BJ (cell line): Measurements from ENCODE around the gene TBX22. TPM values are rescaled to one million over a fixed set of nuclear protein-coding genes. Genes with fewer than 3 reads are reported as not detected.
"Not testable (repeated sequence)": the region's sequence is repeated elsewhere in the genome, so short reads cannot be mapped to it uniquely, and the experiment has no call there.

Experiments
- CTCF ChIA-PET: fragments of 350-600 bp; formaldehyde crosslinking; extraction: SDS; loops from one replicate; lab custom pipeline; 2021; ENCODE audit warnings: antibody characterized with exemption, inconsistent platforms; lab: Yijun Ruan, JAX
- POLR2A ChIA-PET: fragments of 300-600 bp; sonication (Branson Sonifier 250); formaldehyde crosslinking; extraction: SDS; loops from one replicate; lab custom pipeline; 2021; ENCODE audit warnings: antibody characterized with exemption; lab: Charles Lee
- DNase-seq: peaks from one replicate; pipeline ENCODE4 v3.0.0-alpha.2; 2011; ENCODE audit warnings: low read depth
- H3K27me3 ChIP-seq: 2 replicates; pipeline ENCODE4 v1.6.0; 2011; ENCODE audit warnings: low read length; ENCODE audit not compliant: control insufficient read depth, insufficient read depth
- H3K36me3 ChIP-seq: 2 replicates; pipeline ENCODE4 v1.5.1; 2011; ENCODE audit warnings: low read length; ENCODE audit not compliant: control insufficient read depth, insufficient read depth
- H3K4me3 ChIP-seq: 2 replicates; pipeline ENCODE4 v1.5.1; 2011; ENCODE audit warnings: low read depth, mild to moderate bottlenecking, control low read depth, low read length
- CTCF ChIP-seq: IDR thresholded peaks from 2 replicates; pipeline ENCODE4 v1.5.1; 2011; ENCODE audit warnings: low read depth, mild to moderate bottlenecking, control low read depth, inconsistent platforms, low read length, moderate library complexity; ENCODE audit not compliant: insufficient read depth
- polyA plus RNA-seq: library from polyadenylated mRNA; depleted of rRNA; stranded (reverse); fragments of >200 nt; gene quantifications from 2 replicates; pipeline ENCODE4 v1.2.3, GENCODE V29; 2011

Gene TBX22
- polyA plus RNA-seq, 1 experiment = not detected

DNA sequence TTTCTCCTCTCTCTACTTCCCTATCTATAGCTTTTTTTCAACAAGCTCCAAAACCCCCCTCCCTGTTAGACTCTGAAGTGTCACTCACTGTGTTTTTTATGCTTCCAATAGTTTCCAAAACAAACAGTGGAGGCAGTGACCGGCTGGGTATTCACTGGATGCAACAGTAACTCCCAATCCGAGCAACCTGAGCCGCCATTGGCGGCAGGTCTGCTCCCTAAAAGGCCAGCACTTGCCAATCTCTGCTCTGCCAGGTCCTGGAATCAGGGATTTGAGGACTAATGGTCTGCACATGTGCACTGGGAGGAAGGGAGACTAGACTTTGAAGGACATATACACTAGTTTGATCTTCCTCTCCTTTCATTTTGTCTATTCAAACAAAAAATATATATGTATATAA, 7.1 kb downstream of the TBX22 start:
- no peaks in the 10 kb centered on the region for H3K27me3 ChIP-seq
- no peak for DNase-seq
- ChIA-PET CTCF (no interaction called here), POLR2A (no interaction called here)
- no peak overlapping the region for H3K4me3 ChIP-seq
- no peaks in the 10 kb centered on the region for H3K36me3 ChIP-seq
- TF ChIP-seq CTCF = no peak

DNA sequence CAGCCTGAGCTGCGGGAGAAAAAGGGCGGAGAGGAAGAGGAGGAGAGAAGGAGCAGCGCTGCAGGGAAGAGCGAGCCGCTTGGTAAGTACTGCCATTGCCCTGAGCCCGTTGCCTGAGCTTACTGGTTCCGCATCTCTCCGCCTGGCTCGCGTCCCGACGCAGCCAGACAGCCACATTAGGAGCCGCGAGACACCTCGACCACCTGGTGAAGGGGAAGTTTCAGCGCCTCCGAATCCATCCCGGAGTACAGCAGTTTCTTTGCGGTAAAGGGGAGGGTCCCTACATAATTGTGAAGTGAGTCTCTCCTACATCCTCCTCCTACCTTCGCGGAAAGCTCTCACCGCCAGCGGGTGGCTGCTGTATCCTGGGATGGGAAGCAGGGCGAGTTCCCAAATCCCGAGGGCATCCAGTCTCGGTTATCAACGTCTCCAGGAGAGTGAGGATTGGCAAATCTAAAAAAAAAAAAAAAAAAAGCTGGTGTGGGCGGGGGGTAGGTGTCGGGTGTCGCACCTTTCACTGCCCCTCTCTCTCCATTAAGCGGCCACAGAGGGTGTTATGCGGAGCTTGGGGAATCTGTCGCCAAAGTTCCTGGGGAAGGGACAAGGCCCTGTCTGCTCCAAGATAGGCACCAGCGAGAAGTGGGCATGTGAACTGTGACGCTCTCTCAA, 7.9 kb downstream of the TBX22 start:
- POLR2A ChIA-PET = no interaction called here
- no peaks in the 10 kb centered on the region for H3K36me3 ChIP-seq
- H3K27me3 ChIP-seq = no peaks in the 10 kb centered on the region
- TF ChIP-seq CTCF = no peak
- H3K4me3 ChIP-seq = no peak overlapping the region
- CTCF ChIA-PET = no interaction called here
- DNase-seq = no peak

GRCh38 chrX:80026116-80026515, 11.6 kb downstream of the TBX22 start:
- no peak for TF ChIP-seq CTCF
- CTCF ChIA-PET = no interaction called here
- DNase-seq = no peak
- H3K36me3 ChIP-seq = no peaks in the 10 kb centered on the region
- POLR2A ChIA-PET = no interaction called here
- no peaks in the 10 kb centered on the region for H3K27me3 ChIP-seq
- no peak overlapping the region for H3K4me3 ChIP-seq

DNA sequence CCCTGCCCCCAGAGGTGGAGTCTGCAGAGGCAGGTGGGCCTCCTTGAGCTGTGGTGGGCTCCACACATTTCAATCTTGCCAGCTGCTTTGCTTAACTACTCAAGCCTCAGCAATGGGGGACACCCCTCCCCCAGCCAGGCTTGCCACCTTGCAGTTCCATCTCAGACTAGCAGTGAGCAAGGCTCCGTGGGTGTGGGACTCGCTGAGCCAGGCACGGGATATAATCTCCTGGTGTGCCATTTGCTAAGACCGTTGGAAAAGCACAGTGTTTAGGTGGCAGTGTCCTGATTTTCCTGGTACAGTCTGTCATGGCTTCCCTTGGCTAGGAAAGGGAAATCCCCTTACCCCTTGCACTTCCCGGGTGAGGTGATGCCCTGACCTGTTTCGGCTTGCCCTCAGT, 51.6 kb downstream of the TBX22 start:
- H3K27me3 ChIP-seq, DNase-seq, H3K36me3 ChIP-seq, H3K4me3 ChIP-seq, CTCF ChIA-PET, POLR2A ChIA-PET: not testable (repeated sequence)

- CTCF ChIA-PET, H3K36me3 ChIP-seq, H3K4me3 ChIP-seq, DNase-seq, POLR2A ChIA-PET, H3K27me3 ChIP-seq: not testable (repeated sequence)
Observed at GRCh38 chrX:80075625-80076024, 61.1 kb downstream of the TBX22 start.
